IMR-90 (cell line): ENCODE results near the gene KCNH6. TPM values are rescaled to one million over a fixed set of nuclear protein-coding genes. Genes with fewer than 3 reads are reported as not detected.

ENCODE experiments used
- ATAC-seq: fragments of 200-7000 bp; cut with Tn5 transposase; 2 replicates; pipeline ENCODE4 v1.9.1; 2020; ENCODE audit warnings: low read depth, mild to moderate bottlenecking, moderate library complexity
- BruUV-seq: library from RNA; stranded (reverse); fragments of 400-500 nt; replicated peaks from 2 replicates; lab custom pipeline; 2021; lab: Mats Ljungman, UMichigan
- CTCF ChIA-PET: fragments of 300-600 bp; formaldehyde crosslinking; extraction: SDS; loops from one replicate; lab custom pipeline; 2021; ENCODE audit warnings: antibody characterized with exemption; lab: Yijun Ruan, JAX
- POLR2A ChIA-PET: fragments of 300-600 bp; sonication (Branson Sonifier 250); formaldehyde crosslinking; loops from one replicate; lab custom pipeline; 2022; ENCODE audit warnings: antibody characterized with exemption; ENCODE audit not compliant: unreplicated experiment; lab: Charles Lee
- DNase-seq: peaks from one replicate; pipeline ENCODE4 v3.0.0; 2013
- H2AFZ ChIP-seq: replicated peaks from 2 replicates; pipeline ENCODE3; 2013; ENCODE audit warnings: low read length, mild to moderate bottlenecking; ENCODE audit not compliant: poor library complexity
- H2AK5ac ChIP-seq: 2 replicates; pipeline ENCODE4 v1.6.1; 2013; ENCODE audit warnings: low read depth, low read length, inconsistent platforms
- H2AK9ac ChIP-seq: replicated peaks from 2 replicates; pipeline ENCODE3; 2013; ENCODE audit warnings: mild to moderate bottlenecking, low read depth, low read length, moderate library complexity; ENCODE audit not compliant: poor library complexity
- H2BK120ac ChIP-seq: 2 replicates; pipeline ENCODE4 v1.6.1; 2013; ENCODE audit warnings: low read depth, low read length, inconsistent platforms
- H2BK15ac ChIP-seq: 3 replicates; pipeline ENCODE4 v1.6.1; 2013; ENCODE audit warnings: low read depth, low read length, inconsistent platforms
- H2BK20ac ChIP-seq: 2 replicates; pipeline ENCODE4 v1.6.1; 2013; ENCODE audit warnings: low read depth, mild to moderate bottlenecking, inconsistent platforms, low read length, moderate library complexity
- H2BK5ac ChIP-seq: 2 replicates; pipeline ENCODE4 v1.6.1; 2013; ENCODE audit warnings: mild to moderate bottlenecking, low read depth, low read length, inconsistent platforms; ENCODE audit not compliant: poor library complexity, severe bottlenecking
- H3K14ac ChIP-seq: replicated peaks from 2 replicates; pipeline ENCODE4 v1.6.1; 2013; ENCODE audit warnings: low read depth, low read length, inconsistent platforms
- H3K18ac ChIP-seq: 2 replicates; pipeline ENCODE4 v1.6.1; 2013; ENCODE audit warnings: low read depth, low read length, control low read depth
- H3K23ac ChIP-seq: 2 replicates; pipeline ENCODE4 v1.6.1; 2013; ENCODE audit warnings: low read depth, low read length, inconsistent platforms
- H3K27ac ChIP-seq: 2 replicates; pipeline ENCODE4 v1.5.1; 2013; ENCODE audit warnings: mild to moderate bottlenecking, control low read depth, low read length; ENCODE audit not compliant: insufficient read depth
- H3K27me3 ChIP-seq: 2 replicates; pipeline ENCODE4 v1.6.1; 2013; ENCODE audit warnings: low read length; ENCODE audit not compliant: control insufficient read depth, insufficient read depth
- H3K36me3 ChIP-seq: 2 replicates; pipeline ENCODE4 v1.6.1; 2013; ENCODE audit warnings: low read length, mixed read lengths; ENCODE audit not compliant: control insufficient read depth, insufficient read depth
- H3K4ac ChIP-seq: 2 replicates; pipeline ENCODE4 v1.6.1; 2013; ENCODE audit warnings: low read depth, low read length, inconsistent platforms
- H3K4me1 ChIP-seq: 2 replicates; pipeline ENCODE4 v1.6.1; 2013; ENCODE audit warnings: low read length, mixed read lengths; ENCODE audit not compliant: control insufficient read depth, insufficient read depth
- H3K4me2 ChIP-seq: 2 replicates; pipeline ENCODE4 v1.6.1; 2013; ENCODE audit warnings: low read depth, mild to moderate bottlenecking, control low read depth, low read length, moderate library complexity
- H3K4me3 ChIP-seq: 2 replicates; pipeline ENCODE4 v1.5.1; 2013; ENCODE audit warnings: low read depth, mild to moderate bottlenecking, control low read depth, low read length, moderate library complexity; ENCODE audit not compliant: insufficient read depth
- H3K56ac ChIP-seq: 2 replicates; pipeline ENCODE4 v1.6.1; 2013; ENCODE audit warnings: low read length, inconsistent platforms; ENCODE audit not compliant: insufficient read depth; ENCODE audit errors: extremely low read depth
- H3K79me1 ChIP-seq, 2 experiments: 2 replicates each; pipeline ENCODE4 v1.6.1; 2013; ENCODE audit warnings: low read length in 2 of 2, inconsistent platforms in 1 of 2, low read depth in 1 of 2
- H3K9ac ChIP-seq: 2 replicates; pipeline ENCODE4 v1.6.1; 2013; ENCODE audit warnings: low read depth, low read length, control low read depth
- H3K9me1 ChIP-seq: 2 replicates; pipeline ENCODE4 v1.6.1; 2013; ENCODE audit warnings: low read length, inconsistent platforms; ENCODE audit not compliant: insufficient read depth
- H3K9me3 ChIP-seq: 2 replicates; pipeline ENCODE4 v1.6.1; 2013; ENCODE audit warnings: low read length; ENCODE audit not compliant: control insufficient read depth, insufficient read depth
- H4K20me1 ChIP-seq: 2 replicates; pipeline ENCODE4 v1.6.1; 2013; ENCODE audit warnings: low read length, inconsistent platforms; ENCODE audit not compliant: insufficient read depth
- H4K5ac ChIP-seq: 2 replicates; pipeline ENCODE4 v1.6.1; 2013; ENCODE audit warnings: mild to moderate bottlenecking, low read depth, low read length, control low read depth
- H4K8ac ChIP-seq, 2 experiments: 2 replicates each; pipeline ENCODE4 v1.6.1; 2013; ENCODE audit warnings: low read depth in 2 of 2, low read length in 2 of 2, control low read depth in 1 of 2, inconsistent platforms in 1 of 2
- H4K91ac ChIP-seq: 2 replicates; pipeline ENCODE4 v1.6.1; 2013; ENCODE audit warnings: low read depth, low read length, inconsistent platforms; ENCODE audit not compliant: insufficient read depth
- MAFK ChIP-seq: IDR thresholded peaks from 2 replicates; pipeline ENCODE4 v1.6.1; 2012; ENCODE audit warnings: low read depth, low read length, improper control_type of control experiment
- MXI1 ChIP-seq: IDR thresholded peaks from 2 replicates; pipeline ENCODE4 v1.6.1; 2012; ENCODE audit warnings: low read depth, mild to moderate bottlenecking, low read length, moderate library complexity, borderline replicate concordance
- NFE2L2 ChIP-seq: fragments of 150-350 bp; IDR thresholded peaks from 2 replicates; pipeline ENCODE4 v1.6.1; 2016; ENCODE audit warnings: low read depth, mild to moderate bottlenecking, low read length
- RAD21 ChIP-seq: IDR thresholded peaks from 2 replicates; pipeline ENCODE4 v1.6.1; 2012; ENCODE audit warnings: low read length, improper control_type of control experiment
- WGBS, 2 experiments: methylation state at CpG; one replicate each; pipeline versions ENCODE4 v1.1.5 to v1.1.7; 2013; ENCODE audit warnings: missing lambda C conversion rate in 2 of 2; ENCODE audit not compliant: insufficient read length in 1 of 2; ENCODE audit errors: extremely low coverage in 2 of 2; 5-methylcytosine and 5-hydroxymethylcytosine counted together
- dilution Hi-C: fragments of 300-500 bp; cut with HindIII; formaldehyde crosslinking; loops from one replicate; pipeline ENCODE4 v1.14.3; 2018; ENCODE audit warnings: low sequenced_read_pairs; ENCODE audit not compliant: unreplicated experiment
- in situ Hi-C: fragments of 300-500 bp; cut with MboI; formaldehyde crosslinking; loops from 3 replicates; pipeline ENCODE4 v1.14.3; 2019; ENCODE audit warnings: low sequenced_read_pairs, inconsistent platforms, mixed read lengths
- intact Hi-C: fragments of 100-400 bp; cut with micrococcal nuclease; formaldehyde crosslinking; loops from 2 replicates; pipeline ENCODE4 v1.10.0; 2022
- polyA plus RNA-seq, 3 experiments: library from polyadenylated mRNA; depleted of rRNA; stranded (reverse); fragments of >200 nt; gene quantifications; 2 replicates each; pipeline ENCODE4 v1.2.3, GENCODE V29; 2012; ENCODE audit warnings: low replicate concordance in 1 of 3
- total RNA-seq: library from RNA; depleted of rRNA; stranded (reverse); fragments of >200 nt; gene quantifications from 2 replicates; pipeline ENCODE4 v1.2.3, GENCODE V29; 2012
- TF ChIP-seq, protein P1 (sequence below): conservative IDR thresholded peaks from 2 replicates; pipeline ENCODE4 v1.5.1; 2012; ENCODE audit warnings: mild to moderate bottlenecking, low read depth, low read length, improper control_type of control experiment

KCNH6 gene
- total and polyA plus RNA-seq, 2 of the 4 experiments (the other 2 are of a cell fraction), result 0.17 to 0.18 TPM

DNA sequence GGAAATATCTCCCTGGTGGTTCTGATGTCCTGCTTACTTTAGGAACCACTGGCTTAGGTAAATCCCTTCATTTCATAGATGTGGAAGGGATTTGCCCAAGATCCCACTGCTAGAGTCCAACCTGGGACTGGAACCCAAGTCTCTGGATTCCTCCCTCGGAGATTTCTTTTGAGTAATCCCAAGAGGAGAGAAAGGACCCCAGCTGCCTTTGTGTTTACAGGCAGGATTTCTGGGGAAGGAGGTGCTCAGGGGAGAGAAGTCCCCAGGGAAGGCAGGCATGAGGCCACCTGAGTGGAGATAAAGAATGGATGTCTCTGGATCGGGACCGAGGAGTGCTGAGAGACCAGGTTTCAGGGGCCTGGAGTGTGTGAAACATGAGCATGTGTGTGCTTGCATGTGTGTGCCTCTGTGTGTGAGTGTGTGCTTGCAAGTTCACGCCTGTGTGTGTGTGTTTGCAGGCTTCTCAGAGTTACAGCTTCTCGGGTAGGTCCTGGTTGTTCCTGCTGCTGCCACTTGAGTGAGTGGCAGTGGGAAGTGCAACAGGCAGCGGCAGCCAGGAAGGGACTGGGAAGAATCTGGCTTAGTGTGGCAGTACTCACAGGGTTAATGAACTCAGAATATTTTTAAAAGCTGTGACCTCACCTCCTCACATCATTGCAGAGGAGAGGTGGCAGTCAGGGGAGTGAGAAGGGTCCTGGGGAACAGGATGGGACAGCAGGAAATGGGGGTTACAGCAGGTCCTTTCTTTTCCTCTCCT is 2.2 kb downstream of the KCNH6 start:
- in situ Hi-C loops, result no loop called here

More for the DNA sequence above, 2.2 kb downstream of the KCNH6 start:
- intact Hi-C loops, result no loop called here
- Histone ChIP-seq H3K27me3 (peaks cover 50% of the 10 kb centered on the region), H2AK5ac (no peak overlapping the region), H4K20me1 (peaks cover 5% of the 10 kb centered on the region; the same call in 1 of the 2 replicates), H3K79me1 (no peaks in the 10 kb centered on the region), H4K5ac (no peak overlapping the region), H3K4me3 (no peak overlapping the region), H2BK120ac (no peak overlapping the region), H3K4ac (no peak overlapping the region), H3K9me3 (no peaks in the 10 kb centered on the region), H2AK9ac (no peak overlapping the region), H3K23ac (no peak overlapping the region), H3K4me2 (no peak overlapping the region), H4K91ac (no peak overlapping the region), H4K8ac (no peak overlapping the region), H3K27ac (no peak overlapping the region), H2AFZ (no peak overlapping the region), H2BK20ac (no peak overlapping the region), H3K9me1 (no peaks in the 10 kb centered on the region), H2BK15ac (no peak overlapping the region), H2BK5ac (no peak overlapping the region), H3K36me3 (no peaks in the 10 kb centered on the region), H3K14ac (no peak overlapping the region), H3K4me1 (0 out of 2 replicates have a peak, but pooled peaks cover 1% of the 10 kb centered on the region), H3K56ac (no peak overlapping the region), H3K9ac (no peak overlapping the region), H3K18ac (no peak overlapping the region)
- ChIA-PET CTCF (no interaction called here), POLR2A (no interaction called here)
- 59% methylated on average over 4 of the region's 6 CpGs; no CpG with 5 or more reads in 1 of the 2 experiments for WGBS, 2 experiments
- dilution Hi-C loops, result no loop called here
- DNase-seq (no peak), ATAC-seq (no peak)
- BruUV-seq, result no TSS peak
- TF ChIP-seq MAFK, result no peak
- TF ChIP-seq RAD21, result no peak
- no peak for TF ChIP-seq MXI1
- no peak for TF ChIP-seq NFE2L2
- TF ChIP-seq, protein P1, sequence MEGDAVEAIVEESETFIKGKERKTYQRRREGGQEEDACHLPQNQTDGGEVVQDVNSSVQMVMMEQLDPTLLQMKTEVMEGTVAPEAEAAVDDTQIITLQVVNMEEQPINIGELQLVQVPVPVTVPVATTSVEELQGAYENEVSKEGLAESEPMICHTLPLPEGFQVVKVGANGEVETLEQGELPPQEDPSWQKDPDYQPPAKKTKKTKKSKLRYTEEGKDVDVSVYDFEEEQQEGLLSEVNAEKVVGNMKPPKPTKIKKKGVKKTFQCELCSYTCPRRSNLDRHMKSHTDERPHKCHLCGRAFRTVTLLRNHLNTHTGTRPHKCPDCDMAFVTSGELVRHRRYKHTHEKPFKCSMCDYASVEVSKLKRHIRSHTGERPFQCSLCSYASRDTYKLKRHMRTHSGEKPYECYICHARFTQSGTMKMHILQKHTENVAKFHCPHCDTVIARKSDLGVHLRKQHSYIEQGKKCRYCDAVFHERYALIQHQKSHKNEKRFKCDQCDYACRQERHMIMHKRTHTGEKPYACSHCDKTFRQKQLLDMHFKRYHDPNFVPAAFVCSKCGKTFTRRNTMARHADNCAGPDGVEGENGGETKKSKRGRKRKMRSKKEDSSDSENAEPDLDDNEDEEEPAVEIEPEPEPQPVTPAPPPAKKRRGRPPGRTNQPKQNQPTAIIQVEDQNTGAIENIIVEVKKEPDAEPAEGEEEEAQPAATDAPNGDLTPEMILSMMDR, result no peak
